H1 (cell line): ENCODE data around the gene WDR37. TPM values are rescaled to one million over a fixed set of nuclear protein-coding genes. Genes with fewer than 3 reads are reported as not detected.

Experiments used
- CTCF ChIA-PET: fragments of 300-600 bp; sonication (Branson Sonifier 250); formaldehyde crosslinking; loops from one replicate; lab custom pipeline; 2021; ENCODE audit not compliant: partially characterized antibody; lab: Charles Lee
- POLR2A ChIA-PET: fragments of 300-600 bp; sonication (Branson Sonifier 250); formaldehyde crosslinking; loops from one replicate; lab custom pipeline; 2021; ENCODE audit warnings: inconsistent platforms; ENCODE audit not compliant: partially characterized antibody; lab: Charles Lee
- DNase-seq, 2 experiments: peaks; one replicate each; pipeline versions ENCODE4 v3.0.0 to v3.0.0-alpha.2; 2010 to 2022; ENCODE audit warnings: low spot score in 2 of 2, low read depth in 1 of 2, mixed read lengths in 1 of 2
- FAIRE-seq: peaks from 2 replicates; lab custom pipeline; 2011; peaks lifted over from hg19 to GRCh38; lab: Jason Lieb, UNC
- H2AFZ ChIP-seq: 2 replicates; pipeline ENCODE4 v1.8.1; 2012; ENCODE audit warnings: low read length, inconsistent platforms
- H2AK5ac ChIP-seq: 2 replicates; pipeline ENCODE4 v1.6.1; 2013; ENCODE audit warnings: low read depth, low read length
- H2BK120ac ChIP-seq: replicated peaks from 2 replicates; pipeline ENCODE3; 2013; ENCODE audit warnings: low read depth, low read length, inconsistent platforms
- H2BK12ac ChIP-seq: 2 replicates; pipeline ENCODE4 v1.6.1; 2013; ENCODE audit warnings: low read depth, low read length
- H2BK15ac ChIP-seq: 2 replicates; pipeline ENCODE4 v1.6.1; 2013; ENCODE audit warnings: low read length
- H2BK20ac ChIP-seq: 2 replicates; pipeline ENCODE4 v1.6.1; 2013; ENCODE audit warnings: low read length
- H2BK5ac ChIP-seq: 2 replicates; pipeline ENCODE4 v1.6.1; 2013; ENCODE audit warnings: low read depth, low read length
- H3K14ac ChIP-seq: 2 replicates; pipeline ENCODE4 v1.6.1; 2013; ENCODE audit warnings: inconsistent platforms; ENCODE audit not compliant: insufficient read length
- H3K18ac ChIP-seq: 2 replicates; pipeline ENCODE4 v1.6.1; 2013; ENCODE audit warnings: low read length; ENCODE audit errors: extremely low read depth
- H3K23ac ChIP-seq: 2 replicates; pipeline ENCODE4 v1.6.1; 2013; ENCODE audit warnings: inconsistent platforms; ENCODE audit not compliant: insufficient read length
- H3K23me2 ChIP-seq: 2 replicates; pipeline ENCODE4 v1.6.1; 2013; ENCODE audit warnings: low read depth, low read length
- H3K27ac ChIP-seq: 2 replicates; pipeline ENCODE4 v1.6.1; 2011; ENCODE audit warnings: low read depth, low read length, inconsistent platforms
- H3K27me3 ChIP-seq, 4 experiments: replicated peaks in 1 of 4; 1 replicate in 1 of 4; 2 replicates in 3 of 4; pipeline versions ENCODE4 v1.6.1 to v1.8.1; 2011 to 2013; ENCODE audit warnings: low read length in 3 of 4, mild to moderate bottlenecking in 3 of 4, inconsistent platforms in 2 of 4, mixed read lengths in 2 of 4, moderate library complexity in 1 of 4; ENCODE audit not compliant: control insufficient read depth in 3 of 4, insufficient read depth in 3 of 4; ENCODE audit errors: extremely low read depth in 1 of 4
- H3K36me3 ChIP-seq, 4 experiments: 2 replicates each; pipeline versions ENCODE4 v1.6.1 to v1.8.1; 2011 to 2013; ENCODE audit warnings: mild to moderate bottlenecking in 4 of 4, low read length in 3 of 4, moderate library complexity in 2 of 4, control low read depth in 1 of 4, inconsistent platforms in 1 of 4; ENCODE audit not compliant: insufficient read depth in 4 of 4, control insufficient read depth in 2 of 4
- H3K4ac ChIP-seq: replicated peaks from 2 replicates; pipeline ENCODE3; 2013; ENCODE audit warnings: low read length, low read depth, mixed read lengths, inconsistent platforms; ENCODE audit not compliant: insufficient read length
- H3K4me1 ChIP-seq, 4 experiments: replicated peaks in 1 of 4; 1 replicate in 1 of 4; 2 replicates in 3 of 4; pipeline versions ENCODE4 v1.6.1 to v1.8.1; 2011 to 2013; ENCODE audit warnings: low read length in 3 of 4, inconsistent platforms in 2 of 4, mixed read lengths in 1 of 4; ENCODE audit not compliant: insufficient read depth in 4 of 4, control insufficient read depth in 3 of 4
- H3K4me2 ChIP-seq, 2 experiments: 2 replicates each; pipeline versions ENCODE4 v1.6.1 to v1.8.1; 2011 to 2013; ENCODE audit warnings: low read depth in 2 of 2, low read length in 2 of 2, control low read depth in 1 of 2, inconsistent platforms in 1 of 2, mild to moderate bottlenecking in 1 of 2; ENCODE audit not compliant: insufficient read depth in 1 of 2
- H3K4me3 ChIP-seq, 4 experiments: fragments of 200-600, 300-600 bp in 1 of 4; sonication (generic), shearing (Covaris generic), sonication (Bioruptor Twin) in 1 of 4; 2 replicates each; pipeline versions ENCODE4 v1.5.1 to v1.8.1; 2011 to 2016; ENCODE audit warnings: low read length in 4 of 4, low read depth in 3 of 4, control low read depth in 2 of 4, inconsistent platforms in 2 of 4, mild to moderate bottlenecking in 2 of 4, mixed read lengths in 1 of 4, moderate library complexity in 1 of 4; ENCODE audit not compliant: insufficient read depth in 2 of 4; ENCODE audit errors: extremely low read depth in 1 of 4
- H3K56ac ChIP-seq: replicated peaks from 2 replicates; pipeline ENCODE3; 2013; ENCODE audit warnings: low read depth, mild to moderate bottlenecking, mixed read lengths, low read length, inconsistent platforms; ENCODE audit not compliant: insufficient read length
- H3K79me1 ChIP-seq: 2 replicates; pipeline ENCODE4 v1.6.1; 2013; ENCODE audit warnings: low read depth, low read length, control low read depth
- H3K79me2 ChIP-seq, 2 experiments: 2 replicates each; pipeline versions ENCODE4 v1.6.1 to v1.8.1; 2012 to 2013; ENCODE audit warnings: low read length in 2 of 2, mild to moderate bottlenecking in 2 of 2, inconsistent platforms in 1 of 2; ENCODE audit not compliant: insufficient read depth in 2 of 2, control insufficient read depth in 1 of 2
- H3K9ac ChIP-seq, 4 experiments: replicated peaks in 1 of 4; 1 replicate in 1 of 4; 2 replicates in 3 of 4; pipeline versions ENCODE4 v1.6.1 to v1.8.1; 2011 to 2013; ENCODE audit warnings: low read depth in 3 of 4, low read length in 3 of 4, control low read depth in 2 of 4, mild to moderate bottlenecking in 2 of 4, moderate library complexity in 2 of 4, inconsistent platforms in 1 of 4; ENCODE audit errors: extremely low read depth in 1 of 4
- H3K9me3 ChIP-seq, 2 experiments: 2 replicates each; pipeline versions ENCODE4 v1.6.1 to v1.8.1; 2012 to 2013; ENCODE audit warnings: mild to moderate bottlenecking in 2 of 2, moderate library complexity in 2 of 2, control low read depth in 1 of 2, inconsistent platforms in 1 of 2, low read depth in 1 of 2, low read length in 1 of 2, mixed read lengths in 1 of 2; ENCODE audit not compliant: insufficient read depth in 2 of 2
- H4K20me1 ChIP-seq, 2 experiments: replicated peaks in 1 of 2; 2 replicates each; pipeline versions ENCODE3 to v1.8.1; 2011 to 2013; ENCODE audit warnings: inconsistent platforms in 2 of 2, low read length in 2 of 2, mild to moderate bottlenecking in 1 of 2; ENCODE audit not compliant: insufficient read depth in 2 of 2, control insufficient read depth in 1 of 2
- H4K5ac ChIP-seq: 2 replicates; pipeline ENCODE4 v1.6.1; 2013; ENCODE audit warnings: low read length, low read depth, mixed read lengths, inconsistent platforms; ENCODE audit not compliant: insufficient read length
- H4K8ac ChIP-seq: 2 replicates; pipeline ENCODE4 v1.8.0; 2013; ENCODE audit warnings: mild to moderate bottlenecking, moderate library complexity, low read length, inconsistent platforms; ENCODE audit not compliant: insufficient read depth; ENCODE audit errors: extremely low read depth
- H4K91ac ChIP-seq: replicated peaks from 2 replicates; pipeline ENCODE3; 2013; ENCODE audit warnings: low read length, mixed read lengths, inconsistent platforms; ENCODE audit not compliant: insufficient read length
- CTBP2 ChIP-seq: IDR thresholded peaks from 2 replicates; pipeline ENCODE4 v1.7.0; 2011; ENCODE audit warnings: borderline replicate concordance, mild to moderate bottlenecking, moderate library complexity, mixed read lengths, low read length; ENCODE audit not compliant: insufficient read depth, insufficient read length
- EZH2 ChIP-seq: fragments of 200-600 bp; sonication (generic); IDR thresholded peaks from 2 replicates; pipeline ENCODE4 v1.7.1; 2012; ENCODE audit warnings: low read depth, mild to moderate bottlenecking, moderate library complexity, low read length, inconsistent platforms; ENCODE audit not compliant: severe bottlenecking
- WGBS, 2 experiments: shearing (Covaris generic) in 1 of 2; methylation state at CpG; one replicate each; pipeline versions ENCODE4 v1.1.6 to v1.1.7; 2013 to 2015; ENCODE audit warnings: low lambda C conversion rate in 2 of 2, mixed read lengths in 2 of 2, inconsistent platforms in 1 of 2, low coverage in 1 of 2, missing lambda C conversion rate in 1 of 2; ENCODE audit not compliant: insufficient replicate concordance in 2 of 2, insufficient coverage in 1 of 2, insufficient read length in 1 of 2; ENCODE audit errors: extremely low coverage in 1 of 2, missing lambda C conversion rate in 1 of 2; 5-methylcytosine and 5-hydroxymethylcytosine counted together
- polyA plus RNA-seq, 7 experiments: library from polyadenylated mRNA; depleted of rRNA in 3 of 7; stranded (reverse) in 5 of 7; unstranded in 2 of 7; fragments of >200 nt in 5 of 7; fragments of 200-250 nt in 2 of 7; gene quantifications; 1 replicate in 5 of 7; 2 replicates in 1 of 7; 4 replicates in 1 of 7; pipeline versions ENCODE4 v1.2.1 to v1.2.3, GENCODE V29; 2011 to 2013; ENCODE audit warnings: missing spikeins in 2 of 7, mixed read lengths in 2 of 7
- total RNA-seq: library from RNA; stranded (reverse); fragmentation: NEBNext Ultra II Directional; extraction: Animal tissue kit (Norgen Biotek cat#: 25700); gene quantifications from 2 replicates; pipeline ENCODE4 v1.2.1, GENCODE V29; 2021

WDR37 gene
- total and polyA plus RNA-seq, 2 of the 8 experiments (the other 6 are each of a cell fraction or from before 2014, with no cell fraction given) = 9.6 to 12.0 TPM

DNA sequence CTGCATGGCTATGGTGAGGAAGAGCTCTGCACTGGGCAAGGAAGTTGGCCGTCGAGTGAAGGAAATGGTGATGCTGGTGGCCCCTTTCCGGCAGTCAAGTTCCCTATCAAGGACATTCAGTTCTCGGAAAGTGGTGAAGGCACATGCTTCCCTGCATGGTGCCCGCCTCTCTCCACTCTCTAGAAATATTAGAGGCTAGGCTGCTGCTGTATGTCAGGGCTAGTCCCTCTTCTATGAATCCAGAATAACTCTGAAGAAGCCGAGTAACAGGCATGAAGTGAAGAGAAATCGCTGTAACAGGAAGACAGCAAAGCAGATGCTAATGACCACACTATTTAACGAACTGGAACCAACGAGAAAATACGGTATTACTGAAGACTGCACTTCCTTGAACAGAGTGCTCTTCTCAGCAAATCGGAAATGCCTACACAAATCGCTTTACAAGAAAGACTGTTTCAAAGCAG, 12.6 kb upstream of the WDR37 start:
- H3K23ac ChIP-seq = no peak overlapping the region
- H4K20me1 ChIP-seq = peaks cover 7 to 30% of the 10 kb centered on the region in 2 experiments
- peaks cover 0 to 5% (median 2%) of the 10 kb centered on the region in 4 experiments; a peak in 3 of 7 replicates for H3K4me1 ChIP-seq
- no peak overlapping the region for H3K27ac ChIP-seq
- FAIRE-seq (no peak), DNase-seq (no peak)
- H3K27me3 ChIP-seq = no peaks in the 10 kb centered on the region
- no peak overlapping the region for H4K5ac ChIP-seq
- H2BK12ac ChIP-seq = no peak overlapping the region
- H3K56ac ChIP-seq = no peak overlapping the region
- no peak overlapping the region for H4K91ac ChIP-seq
- no peak overlapping the region for H2BK5ac ChIP-seq
- no peaks in the 10 kb centered on the region; the same call in 1 of the 2 replicates for H3K23me2 ChIP-seq
- 93% methylated on average over 12 of the region's 12 CpGs; no CpG with 5 or more reads in 1 of the 2 experiments for WGBS, 2 experiments
- peaks cover 21 to 48% of the 10 kb centered on the region in 2 experiments for H3K79me2 ChIP-seq
- H3K9me3 ChIP-seq = no peaks in the 10 kb centered on the region
- no peak overlapping the region for H2AK5ac ChIP-seq
- no peak overlapping the region for H4K8ac ChIP-seq
- no peak overlapping the region for H3K4me3 ChIP-seq
- no peak overlapping the region for H3K4ac ChIP-seq
- H3K4me2 ChIP-seq = no peak overlapping the region
- no peak overlapping the region for H3K14ac ChIP-seq
- ChIA-PET CTCF (no interaction called here), POLR2A (interaction anchor here (0.8 to 1.8 kb wide), 4 partner anchors 9 to 51 kb away, joined by 3 to 4 read pairs (median 3); partner anchors contain the start of gene WDR37)
- H3K9ac ChIP-seq = no peak overlapping the region
- no peak overlapping the region for H2AFZ ChIP-seq
- H3K79me1 ChIP-seq = peaks cover 10% of the 10 kb centered on the region; the same call in 1 of the 2 replicates
- TF ChIP-seq EZH2 = no peak
- no peak for TF ChIP-seq CTBP2
- TF ChIP-seq, all 59 proteins: peak for 0
- no peak overlapping the region for H3K18ac ChIP-seq
- H2BK120ac ChIP-seq = no peak overlapping the region
- peaks cover 3 to 55% (median 30%) of the 10 kb centered on the region in 4 experiments; a peak in 7 of 8 replicates for H3K36me3 ChIP-seq
- no peak overlapping the region for H2BK20ac ChIP-seq
- H2BK15ac ChIP-seq = no peak overlapping the region
